ENCODE data around the gene NIP7. TPM values are rescaled to one million over a fixed set of nuclear protein-coding genes. Genes with fewer than 3 reads are reported as not detected.
"Not testable (repeated sequence)": the region's sequence is repeated elsewhere in the genome, so short reads cannot be mapped to it uniquely, and the experiment has no call there.

NIP7 gene
- total RNA-seq, 6 donors from 2014 or later: 2.7 to 21.0 (median 14.1) TPM

DNA sequence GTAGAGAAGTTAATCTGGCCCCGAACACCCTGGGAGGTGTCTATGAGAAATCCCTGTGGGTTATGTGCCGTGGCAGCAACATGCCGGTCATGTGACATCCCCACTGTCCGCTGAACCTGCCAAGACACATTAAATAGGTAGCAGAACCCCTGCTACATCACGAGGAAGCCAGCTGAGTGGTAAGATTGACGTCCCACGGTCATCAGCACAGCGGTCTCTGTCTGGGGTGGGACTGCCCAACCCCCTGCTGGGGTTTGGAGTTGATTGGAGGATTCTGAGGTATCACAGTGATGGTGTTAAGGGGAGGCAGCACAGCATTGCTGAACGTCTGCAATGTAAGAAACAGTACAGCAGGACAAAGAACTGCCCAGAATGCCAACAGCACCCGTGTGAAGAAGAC is 10.0 kb downstream of the NIP7 start:
- ATAC-seq (ENCODE audit: low FRiP score in 2 of 2): no peak
- peaks cover 0 to 12% (median 0%) of the 10 kb centered on the region in 4 donors for H3K4me1 ChIP-seq
- no peak overlapping the region for H3K27ac ChIP-seq
- TF ChIP-seq, protein P1, sequence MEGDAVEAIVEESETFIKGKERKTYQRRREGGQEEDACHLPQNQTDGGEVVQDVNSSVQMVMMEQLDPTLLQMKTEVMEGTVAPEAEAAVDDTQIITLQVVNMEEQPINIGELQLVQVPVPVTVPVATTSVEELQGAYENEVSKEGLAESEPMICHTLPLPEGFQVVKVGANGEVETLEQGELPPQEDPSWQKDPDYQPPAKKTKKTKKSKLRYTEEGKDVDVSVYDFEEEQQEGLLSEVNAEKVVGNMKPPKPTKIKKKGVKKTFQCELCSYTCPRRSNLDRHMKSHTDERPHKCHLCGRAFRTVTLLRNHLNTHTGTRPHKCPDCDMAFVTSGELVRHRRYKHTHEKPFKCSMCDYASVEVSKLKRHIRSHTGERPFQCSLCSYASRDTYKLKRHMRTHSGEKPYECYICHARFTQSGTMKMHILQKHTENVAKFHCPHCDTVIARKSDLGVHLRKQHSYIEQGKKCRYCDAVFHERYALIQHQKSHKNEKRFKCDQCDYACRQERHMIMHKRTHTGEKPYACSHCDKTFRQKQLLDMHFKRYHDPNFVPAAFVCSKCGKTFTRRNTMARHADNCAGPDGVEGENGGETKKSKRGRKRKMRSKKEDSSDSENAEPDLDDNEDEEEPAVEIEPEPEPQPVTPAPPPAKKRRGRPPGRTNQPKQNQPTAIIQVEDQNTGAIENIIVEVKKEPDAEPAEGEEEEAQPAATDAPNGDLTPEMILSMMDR (IDR thresholded peaks at IDR 0.05): no peak
- TF ChIP-seq POLR2AphosphoS5 (IDR thresholded peaks at IDR 0.05) (no peak), EP300 (IDR thresholded peaks at IDR 0.05) (no peak), POLR2A (IDR thresholded peaks at IDR 0.05) (no peak)
- WGBS, 2 donors: 88 to 91% methylated on average over 10 of the region's 10 CpGs
- no peak overlapping the region for H3K4me3 ChIP-seq
- H3K36me3 ChIP-seq: peaks cover 0 to 24% (median 4%) of the 10 kb centered on the region in 4 donors
- H3K9me3 ChIP-seq: no peaks in the 10 kb centered on the region
- DNase-seq: no peak
- H3K27me3 ChIP-seq: no peaks in the 10 kb centered on the region

DNA sequence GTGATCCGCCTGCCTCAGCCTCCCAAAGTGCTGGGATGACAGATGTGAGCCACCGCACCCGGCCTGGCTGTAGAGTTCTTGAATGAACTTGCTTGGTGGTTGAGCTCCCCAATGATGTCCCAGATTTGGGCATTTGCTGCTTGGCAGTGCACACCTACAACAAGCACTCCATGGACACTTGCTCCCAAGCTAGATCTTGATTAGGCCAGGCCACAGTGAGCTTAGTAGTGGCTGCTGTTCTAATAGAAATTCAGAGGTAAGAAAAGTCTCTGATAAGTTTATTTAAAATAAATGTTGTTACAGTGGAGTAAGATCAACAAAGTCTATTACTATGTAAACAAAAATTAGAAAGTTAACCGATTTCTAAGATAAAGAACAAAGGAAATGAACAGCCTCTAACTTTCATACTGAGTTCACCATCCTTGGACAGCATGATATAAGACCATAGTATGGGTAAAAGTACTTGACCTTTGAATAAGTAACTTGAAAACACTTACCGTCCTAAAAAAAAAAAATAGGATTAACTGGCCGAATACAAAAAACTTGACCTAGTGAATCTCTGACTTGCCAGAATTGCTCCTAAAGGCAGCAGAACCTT is 11.1 kb downstream of the NIP7 start:
- TF ChIP-seq POLR2AphosphoS5 (IDR thresholded peaks at IDR 0.05) (no peak), EP300 (IDR thresholded peaks at IDR 0.05) (no peak), POLR2A (IDR thresholded peaks at IDR 0.05) (no peak)
- TF ChIP-seq, protein P1 (IDR thresholded peaks at IDR 0.05): no peak
- 66 to 68% methylated on average over 6 of the region's 6 CpGs for WGBS, 2 donors
- Histone ChIP-seq H3K4me3 (no peak overlapping the region), H3K27me3 (no peaks in the 10 kb centered on the region), H3K27ac (no peak overlapping the region), H3K36me3 (peaks cover 0 to 35% (median 6%) of the 10 kb centered on the region in 4 donors), H3K9me3 (no peaks in the 10 kb centered on the region), H3K4me1 (peaks cover 0 to 12% (median 0%) of the 10 kb centered on the region in 4 donors)
- no peak for DNase-seq
- ATAC-seq (ENCODE audit: low FRiP score in 2 of 2): no peak

DNA sequence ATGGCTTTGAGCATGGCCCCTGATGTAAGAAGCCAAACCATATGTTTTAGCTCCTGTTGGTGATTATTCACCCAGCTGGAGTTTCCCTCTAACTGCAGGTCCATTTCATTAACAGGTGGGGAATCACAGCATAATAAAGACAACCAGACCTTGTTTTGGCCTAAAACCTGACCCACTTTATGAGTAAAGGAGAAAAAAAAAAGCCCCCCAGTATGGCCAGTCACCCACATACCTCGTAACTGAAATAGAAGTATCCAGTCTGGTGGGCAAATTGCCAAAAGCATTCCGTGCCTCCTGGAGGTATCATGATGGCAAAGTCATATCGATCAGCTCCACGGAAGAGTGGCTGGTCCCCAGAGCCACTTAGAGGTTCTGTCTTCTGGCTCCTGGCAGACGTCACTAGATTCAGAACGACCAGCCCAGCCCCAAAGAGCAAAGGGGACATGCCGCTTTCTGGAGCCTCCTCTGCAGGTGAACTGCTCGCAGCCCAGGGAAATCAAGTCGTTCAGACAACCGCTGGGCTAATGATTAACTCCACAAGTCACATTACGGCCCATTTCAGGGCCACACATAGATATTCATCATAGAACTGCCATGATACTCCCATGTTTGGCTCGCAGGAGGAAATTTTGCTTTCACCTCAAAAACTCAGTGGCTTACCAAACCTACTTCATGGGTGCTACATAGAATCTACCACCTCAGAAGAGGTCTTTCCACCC is 11.9 kb downstream of the NIP7 start, which contains the start of gene TMED6:
Gene TMED6 (minus strand): TSS at position 478 of the 719 bp plus-strand sequence. CDS start 33 bp downstream, at position 445.
- H3K36me3 ChIP-seq: peaks cover 3 to 39% (median 10%) of the 10 kb centered on the region in 4 donors
- no peaks in the 10 kb centered on the region for H3K9me3 ChIP-seq
- H3K27ac ChIP-seq: no peak within 1 kb of the TSS
- ATAC-seq (ENCODE audit: low FRiP score in 2 of 2) (no peak), DNase-seq (peak in 1 of 2 donors; percentile 52)
- no peaks in the 10 kb centered on the region for H3K27me3 ChIP-seq
- H3K4me1 ChIP-seq: peaks cover 0 to 12% (median 0%) of the 10 kb centered on the region in 4 donors
- TF ChIP-seq POLR2A (IDR thresholded peaks at IDR 0.05) (no peak), EP300 (IDR thresholded peaks at IDR 0.05) (no peak), POLR2AphosphoS5 (IDR thresholded peaks at IDR 0.05) (no peak)
- TF ChIP-seq, protein P1 (IDR thresholded peaks at IDR 0.05): no peak
- 65 to 70% methylated on average over 12 of the region's 12 CpGs for WGBS, 2 donors
- peak within 1 kb of the TSS in 1 of 4 donors; percentile 28 for H3K4me3 ChIP-seq

DNA sequence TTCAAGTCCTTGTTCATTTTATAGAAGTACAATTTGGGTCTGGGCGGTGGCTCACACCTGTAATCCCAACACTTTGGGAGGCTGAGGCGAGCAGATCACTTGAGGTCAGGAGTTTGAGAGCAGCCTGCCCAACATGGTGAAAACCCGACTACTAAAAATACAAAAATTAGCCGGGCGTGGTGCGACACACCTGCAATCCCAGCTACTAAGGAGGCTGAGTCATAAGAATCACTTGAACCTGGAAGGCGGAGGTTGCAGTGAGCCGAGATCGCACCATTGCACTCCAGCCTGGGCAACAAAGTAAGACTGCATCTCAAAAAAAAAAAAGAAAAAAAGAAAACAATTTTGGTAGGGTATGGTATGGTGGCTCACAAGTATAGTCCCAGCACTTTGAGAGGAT is 20.5 kb downstream of the NIP7 start:
- not testable (repeated sequence) for ATAC-seq (ENCODE audit: low FRiP score in 2 of 2); H3K27ac ChIP-seq; H3K27me3 ChIP-seq; H3K9me3 ChIP-seq; DNase-seq; H3K4me3 ChIP-seq; H3K4me1 ChIP-seq
- peaks cover 4 to 59% (median 19%) of the 10 kb centered on the region in 4 donors for H3K36me3 ChIP-seq
- WGBS, 2 donors: 92 to 93% methylated on average over 9 of the region's 9 CpGs

DNA sequence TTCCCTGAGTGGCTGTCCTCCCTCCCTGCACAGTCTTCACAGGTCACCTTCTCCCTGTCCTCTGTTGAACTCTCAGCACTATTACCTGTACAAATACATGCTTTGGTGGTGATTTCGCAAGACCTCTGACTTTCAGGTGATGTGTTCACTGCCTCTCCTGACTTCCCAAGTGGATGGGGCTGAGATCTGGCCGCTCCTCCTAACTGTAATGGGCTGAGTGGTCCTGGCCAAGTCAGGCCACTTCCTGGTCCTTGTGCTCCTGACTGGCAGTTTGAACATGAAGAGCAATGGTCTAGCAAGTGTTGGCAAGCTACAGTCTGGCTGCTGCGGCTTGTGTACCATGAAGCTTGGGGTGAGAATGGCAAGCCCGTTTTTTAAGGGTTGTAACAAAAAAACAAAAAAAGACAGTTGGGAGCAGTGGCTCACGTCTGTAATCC is 23.7 kb downstream of the NIP7 start:
- Histone ChIP-seq H3K27me3 (no peaks in the 10 kb centered on the region), H3K36me3 (peaks cover 23 to 67% (median 41%) of the 10 kb centered on the region in 4 donors), H3K4me3 (no peak overlapping the region), H3K4me1 (no peaks in the 10 kb centered on the region), H3K9me3 (no peaks in the 10 kb centered on the region), H3K27ac (peak overlapping the region in 3 of 4 donors; percentile 8 to 70 (median 22))
- WGBS, 2 donors: 72 to 92% methylated on average over 5 of the region's 5 CpGs
- TF ChIP-seq POLR2AphosphoS5 (IDR thresholded peaks at IDR 0.05): peak; percentile 42 to 74
- peak in 1 of 4 donors; percentile 20 for TF ChIP-seq POLR2A (IDR thresholded peaks at IDR 0.05)
- peak in 1 of 4 donors; percentile 80 for TF ChIP-seq EP300 (IDR thresholded peaks at IDR 0.05)
- TF ChIP-seq, protein P1 (IDR thresholded peaks at IDR 0.05): no peak
- DNase-seq (peak in 1 of 2 donors; percentile 93), ATAC-seq (ENCODE audit: low FRiP score in 2 of 2) (peak; percentile 57 to 88)

Measured in upper lobe of left lung (tissue), 6 donors.